Stimulated activated CD4-positive, alpha-beta T cell treated with anti-CD3 and anti-CD28 coated beads, Interleukin-1b, Interleukin-23, amount 100 ng/mL, for 48 hours (primary cell): ENCODE measurements around the gene NDUFB2.

Experiments
- DNase-seq: peaks from one replicate; pipeline ENCODE4 v3.0.0-alpha.2; 2020

Gene NDUFB2

GRCh38 chr7:140745266-140746058 is 49.0 kb downstream of the NDUFB2 start:
- no peak for DNase-seq

GRCh38 chr7:140746751-140747150 is 50.2 kb downstream of the NDUFB2 start:
- no peak for DNase-seq

DNA sequence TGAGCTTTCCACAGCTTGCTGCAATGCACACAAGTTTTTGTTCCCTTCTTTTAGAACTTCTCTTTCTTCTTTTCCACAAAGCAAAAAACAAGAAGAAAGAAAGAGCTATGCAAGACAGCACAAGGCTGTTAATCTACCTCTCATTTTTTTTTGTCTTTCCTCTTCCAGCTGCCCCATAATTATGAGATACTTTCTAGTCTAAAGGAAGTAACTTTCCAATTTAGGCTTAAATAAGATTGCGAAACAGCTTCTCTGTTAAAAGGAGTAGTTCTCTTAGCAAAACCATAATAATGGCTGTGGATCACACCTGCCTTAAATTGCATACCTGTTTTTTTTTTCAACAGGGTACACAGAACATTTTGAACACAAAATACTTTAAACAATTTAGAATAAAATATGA is 56.0 kb downstream of the NDUFB2 start:
- DNase-seq: no peak

GRCh38 chr7:140754506-140754905 is 58.0 kb downstream of the NDUFB2 start:
- DNase-seq: no peak
